H1 (cell line): ENCODE data around the gene POLR2F. TPM values are rescaled to one million over a fixed set of nuclear protein-coding genes. Genes with fewer than 3 reads are reported as not detected.

Experiments used
- CTCF ChIA-PET: fragments of 300-600 bp; sonication (Branson Sonifier 250); formaldehyde crosslinking; loops from one replicate; lab custom pipeline; 2021; ENCODE audit not compliant: partially characterized antibody; lab: Charles Lee
- POLR2A ChIA-PET: fragments of 300-600 bp; sonication (Branson Sonifier 250); formaldehyde crosslinking; loops from one replicate; lab custom pipeline; 2021; ENCODE audit warnings: inconsistent platforms; ENCODE audit not compliant: partially characterized antibody; lab: Charles Lee
- DNase-seq, 2 experiments: peaks; one replicate each; pipeline versions ENCODE4 v3.0.0 to v3.0.0-alpha.2; 2010 to 2022; ENCODE audit warnings: low spot score in 2 of 2, low read depth in 1 of 2, mixed read lengths in 1 of 2
- FAIRE-seq: peaks from 2 replicates; lab custom pipeline; 2011; peaks lifted over from hg19 to GRCh38; lab: Jason Lieb, UNC
- H2AFZ ChIP-seq: 2 replicates; pipeline ENCODE4 v1.8.1; 2012; ENCODE audit warnings: low read length, inconsistent platforms
- H2AK5ac ChIP-seq: 2 replicates; pipeline ENCODE4 v1.6.1; 2013; ENCODE audit warnings: low read depth, low read length
- H2BK120ac ChIP-seq: replicated peaks from 2 replicates; pipeline ENCODE3; 2013; ENCODE audit warnings: low read depth, low read length, inconsistent platforms
- H2BK12ac ChIP-seq: 2 replicates; pipeline ENCODE4 v1.6.1; 2013; ENCODE audit warnings: low read depth, low read length
- H2BK15ac ChIP-seq: 2 replicates; pipeline ENCODE4 v1.6.1; 2013; ENCODE audit warnings: low read length
- H2BK20ac ChIP-seq: 2 replicates; pipeline ENCODE4 v1.6.1; 2013; ENCODE audit warnings: low read length
- H2BK5ac ChIP-seq: 2 replicates; pipeline ENCODE4 v1.6.1; 2013; ENCODE audit warnings: low read depth, low read length
- H3K14ac ChIP-seq: 2 replicates; pipeline ENCODE4 v1.6.1; 2013; ENCODE audit warnings: inconsistent platforms; ENCODE audit not compliant: insufficient read length
- H3K18ac ChIP-seq: 2 replicates; pipeline ENCODE4 v1.6.1; 2013; ENCODE audit warnings: low read length; ENCODE audit errors: extremely low read depth
- H3K23ac ChIP-seq: 2 replicates; pipeline ENCODE4 v1.6.1; 2013; ENCODE audit warnings: inconsistent platforms; ENCODE audit not compliant: insufficient read length
- H3K23me2 ChIP-seq: 2 replicates; pipeline ENCODE4 v1.6.1; 2013; ENCODE audit warnings: low read depth, low read length
- H3K27ac ChIP-seq: 2 replicates; pipeline ENCODE4 v1.6.1; 2011; ENCODE audit warnings: low read depth, low read length, inconsistent platforms
- H3K27me3 ChIP-seq, 4 experiments: replicated peaks in 1 of 4; 1 replicate in 1 of 4; 2 replicates in 3 of 4; pipeline versions ENCODE4 v1.6.1 to v1.8.1; 2011 to 2013; ENCODE audit warnings: low read length in 3 of 4, mild to moderate bottlenecking in 3 of 4, inconsistent platforms in 2 of 4, mixed read lengths in 2 of 4, moderate library complexity in 1 of 4; ENCODE audit not compliant: control insufficient read depth in 3 of 4, insufficient read depth in 3 of 4; ENCODE audit errors: extremely low read depth in 1 of 4
- H3K36me3 ChIP-seq, 4 experiments: 2 replicates each; pipeline versions ENCODE4 v1.6.1 to v1.8.1; 2011 to 2013; ENCODE audit warnings: mild to moderate bottlenecking in 4 of 4, low read length in 3 of 4, moderate library complexity in 2 of 4, control low read depth in 1 of 4, inconsistent platforms in 1 of 4; ENCODE audit not compliant: insufficient read depth in 4 of 4, control insufficient read depth in 2 of 4
- H3K4ac ChIP-seq: replicated peaks from 2 replicates; pipeline ENCODE3; 2013; ENCODE audit warnings: low read length, low read depth, mixed read lengths, inconsistent platforms; ENCODE audit not compliant: insufficient read length
- H3K4me1 ChIP-seq, 4 experiments: replicated peaks in 1 of 4; 1 replicate in 1 of 4; 2 replicates in 3 of 4; pipeline versions ENCODE4 v1.6.1 to v1.8.1; 2011 to 2013; ENCODE audit warnings: low read length in 3 of 4, inconsistent platforms in 2 of 4, mixed read lengths in 1 of 4; ENCODE audit not compliant: insufficient read depth in 4 of 4, control insufficient read depth in 3 of 4
- H3K4me2 ChIP-seq, 2 experiments: 2 replicates each; pipeline versions ENCODE4 v1.6.1 to v1.8.1; 2011 to 2013; ENCODE audit warnings: low read depth in 2 of 2, low read length in 2 of 2, control low read depth in 1 of 2, inconsistent platforms in 1 of 2, mild to moderate bottlenecking in 1 of 2; ENCODE audit not compliant: insufficient read depth in 1 of 2
- H3K4me3 ChIP-seq, 4 experiments: fragments of 200-600, 300-600 bp in 1 of 4; sonication (generic), shearing (Covaris generic), sonication (Bioruptor Twin) in 1 of 4; 2 replicates each; pipeline versions ENCODE4 v1.5.1 to v1.8.1; 2011 to 2016; ENCODE audit warnings: low read length in 4 of 4, low read depth in 3 of 4, control low read depth in 2 of 4, inconsistent platforms in 2 of 4, mild to moderate bottlenecking in 2 of 4, mixed read lengths in 1 of 4, moderate library complexity in 1 of 4; ENCODE audit not compliant: insufficient read depth in 2 of 4; ENCODE audit errors: extremely low read depth in 1 of 4
- H3K56ac ChIP-seq: replicated peaks from 2 replicates; pipeline ENCODE3; 2013; ENCODE audit warnings: low read depth, mild to moderate bottlenecking, mixed read lengths, low read length, inconsistent platforms; ENCODE audit not compliant: insufficient read length
- H3K79me1 ChIP-seq: 2 replicates; pipeline ENCODE4 v1.6.1; 2013; ENCODE audit warnings: low read depth, low read length, control low read depth
- H3K79me2 ChIP-seq, 2 experiments: 2 replicates each; pipeline versions ENCODE4 v1.6.1 to v1.8.1; 2012 to 2013; ENCODE audit warnings: low read length in 2 of 2, mild to moderate bottlenecking in 2 of 2, inconsistent platforms in 1 of 2; ENCODE audit not compliant: insufficient read depth in 2 of 2, control insufficient read depth in 1 of 2
- H3K9ac ChIP-seq, 4 experiments: replicated peaks in 1 of 4; 1 replicate in 1 of 4; 2 replicates in 3 of 4; pipeline versions ENCODE4 v1.6.1 to v1.8.1; 2011 to 2013; ENCODE audit warnings: low read depth in 3 of 4, low read length in 3 of 4, control low read depth in 2 of 4, mild to moderate bottlenecking in 2 of 4, moderate library complexity in 2 of 4, inconsistent platforms in 1 of 4; ENCODE audit errors: extremely low read depth in 1 of 4
- H3K9me3 ChIP-seq, 2 experiments: 2 replicates each; pipeline versions ENCODE4 v1.6.1 to v1.8.1; 2012 to 2013; ENCODE audit warnings: mild to moderate bottlenecking in 2 of 2, moderate library complexity in 2 of 2, control low read depth in 1 of 2, inconsistent platforms in 1 of 2, low read depth in 1 of 2, low read length in 1 of 2, mixed read lengths in 1 of 2; ENCODE audit not compliant: insufficient read depth in 2 of 2
- H4K20me1 ChIP-seq, 2 experiments: replicated peaks in 1 of 2; 2 replicates each; pipeline versions ENCODE3 to v1.8.1; 2011 to 2013; ENCODE audit warnings: inconsistent platforms in 2 of 2, low read length in 2 of 2, mild to moderate bottlenecking in 1 of 2; ENCODE audit not compliant: insufficient read depth in 2 of 2, control insufficient read depth in 1 of 2
- H4K5ac ChIP-seq: 2 replicates; pipeline ENCODE4 v1.6.1; 2013; ENCODE audit warnings: low read length, low read depth, mixed read lengths, inconsistent platforms; ENCODE audit not compliant: insufficient read length
- H4K8ac ChIP-seq: 2 replicates; pipeline ENCODE4 v1.8.0; 2013; ENCODE audit warnings: mild to moderate bottlenecking, moderate library complexity, low read length, inconsistent platforms; ENCODE audit not compliant: insufficient read depth; ENCODE audit errors: extremely low read depth
- H4K91ac ChIP-seq: replicated peaks from 2 replicates; pipeline ENCODE3; 2013; ENCODE audit warnings: low read length, mixed read lengths, inconsistent platforms; ENCODE audit not compliant: insufficient read length
- EZH2 ChIP-seq: fragments of 200-600 bp; sonication (generic); IDR thresholded peaks from 2 replicates; pipeline ENCODE4 v1.7.1; 2012; ENCODE audit warnings: low read depth, mild to moderate bottlenecking, moderate library complexity, low read length, inconsistent platforms; ENCODE audit not compliant: severe bottlenecking
- FOSL1 ChIP-seq: IDR thresholded peaks from 2 replicates; pipeline ENCODE4 v1.6.1; 2011; ENCODE audit warnings: mild to moderate bottlenecking, low read depth, low read length, moderate library complexity; ENCODE audit not compliant: insufficient read depth
- GABPA ChIP-seq: IDR thresholded peaks from 2 replicates; pipeline ENCODE4 v1.6.1; 2011; ENCODE audit warnings: mild to moderate bottlenecking, low read length, moderate library complexity, borderline replicate concordance; ENCODE audit not compliant: insufficient read depth
- JUND ChIP-seq: IDR thresholded peaks from 2 replicates; pipeline ENCODE4 v1.6.1; 2011; ENCODE audit warnings: mild to moderate bottlenecking, improper control_type of control experiment, low read length
- SIN3A ChIP-seq, 2 experiments: IDR thresholded peaks in 1 of 2; conservative IDR thresholded peaks in 1 of 2; 2 replicates each; pipeline ENCODE4 v1.6.1; 2011 to 2012; ENCODE audit warnings: low read length in 2 of 2, improper control_type of control experiment in 1 of 2, low read depth in 1 of 2, mild to moderate bottlenecking in 1 of 2
- SIRT6 ChIP-seq: IDR thresholded peaks from one replicate; pipeline ENCODE4 v1.7.1; 2012; ENCODE audit warnings: low read length, inconsistent platforms
- SUZ12 ChIP-seq: fragments of 200-600 bp; sonication (generic); IDR thresholded peaks from 2 replicates; pipeline ENCODE4 v1.6.1; 2012; ENCODE audit warnings: mild to moderate bottlenecking, inconsistent platforms, low read length, moderate library complexity, mixed read lengths
- TBP ChIP-seq: IDR thresholded peaks from 2 replicates; pipeline ENCODE4 v1.6.1; 2011; ENCODE audit warnings: low read depth, low read length, improper control_type of control experiment
- WGBS, 2 experiments: shearing (Covaris generic) in 1 of 2; methylation state at CpG; one replicate each; pipeline versions ENCODE4 v1.1.6 to v1.1.7; 2013 to 2015; ENCODE audit warnings: low lambda C conversion rate in 2 of 2, mixed read lengths in 2 of 2, inconsistent platforms in 1 of 2, low coverage in 1 of 2, missing lambda C conversion rate in 1 of 2; ENCODE audit not compliant: insufficient replicate concordance in 2 of 2, insufficient coverage in 1 of 2, insufficient read length in 1 of 2; ENCODE audit errors: extremely low coverage in 1 of 2, missing lambda C conversion rate in 1 of 2; 5-methylcytosine and 5-hydroxymethylcytosine counted together
- polyA plus RNA-seq, 7 experiments: library from polyadenylated mRNA; depleted of rRNA in 3 of 7; stranded (reverse) in 5 of 7; unstranded in 2 of 7; fragments of >200 nt in 5 of 7; fragments of 200-250 nt in 2 of 7; gene quantifications; 1 replicate in 5 of 7; 2 replicates in 1 of 7; 4 replicates in 1 of 7; pipeline versions ENCODE4 v1.2.1 to v1.2.3, GENCODE V29; 2011 to 2013; ENCODE audit warnings: missing spikeins in 2 of 7, mixed read lengths in 2 of 7
- total RNA-seq: library from RNA; stranded (reverse); fragmentation: NEBNext Ultra II Directional; extraction: Animal tissue kit (Norgen Biotek cat#: 25700); gene quantifications from 2 replicates; pipeline ENCODE4 v1.2.1, GENCODE V29; 2021

Gene POLR2F
- total and polyA plus RNA-seq, 2 of the 8 experiments (the other 6 are each of a cell fraction or from before 2014, with no cell fraction given), result 150 to 176 TPM

GRCh38 chr22:38016182-38017151, 63.0 kb downstream of the POLR2F start:
- H4K5ac ChIP-seq, result no peak overlapping the region
- no peak overlapping the region for H2BK12ac ChIP-seq
- H3K79me1 ChIP-seq, result no peaks in the 10 kb centered on the region
- peaks cover 0 to 15% (median 2%) of the 10 kb centered on the region in 4 experiments; a peak in 3 of 7 replicates for H3K4me1 ChIP-seq
- peak overlapping the region; percentile 66; the same call in 1 of the 2 replicates for H2AFZ ChIP-seq
- no peaks in the 10 kb centered on the region for H3K36me3 ChIP-seq
- peak overlapping the region; percentile 46 for H3K4ac ChIP-seq
- H3K23me2 ChIP-seq, result no peaks in the 10 kb centered on the region
- no peaks in the 10 kb centered on the region for H4K20me1 ChIP-seq
- H3K9ac ChIP-seq, result no peak overlapping the region
- peak overlapping the region; percentile 78 for H4K8ac ChIP-seq
- DNase-seq (peak in 1 of 2 experiments; percentile 65), FAIRE-seq (no peak)
- no peak overlapping the region for H2BK20ac ChIP-seq
- CTCF ChIA-PET, result interaction anchor here (0.7 to 3.1 kb wide), 12 partner anchors 9 to 138 kb away, joined by 3 to 15 read pairs (median 4); no protein-coding TSS in a partner anchor
- H3K79me2 ChIP-seq, result no peaks in the 10 kb centered on the region
- no peak overlapping the region for H3K23ac ChIP-seq
- no peak overlapping the region for H2AK5ac ChIP-seq
- POLR2A ChIA-PET, result interaction anchor here (1.3 to 2.4 kb wide), 3 partner anchors 12 to 18 kb away, joined by 3 to 7 read pairs (median 4); no protein-coding TSS in a partner anchor
- no peak overlapping the region for H2BK15ac ChIP-seq
- H2BK5ac ChIP-seq, result no peak overlapping the region
- no peak overlapping the region for H3K14ac ChIP-seq
- H3K4me3 ChIP-seq, result no peak overlapping the region
- H3K27ac ChIP-seq, result no peak overlapping the region
- H3K27me3 ChIP-seq, result no peaks in the 10 kb centered on the region; a peak in 1 of 7 replicates
- H3K4me2 ChIP-seq, result peak overlapping the region in 1 of 2 experiments; percentile 46; a peak in 1 of 4 replicates
- H4K91ac ChIP-seq, result no peak overlapping the region
- no peaks in the 10 kb centered on the region for H3K9me3 ChIP-seq
- no peak overlapping the region; the same call in 1 of the 2 replicates for H3K18ac ChIP-seq
- WGBS, 2 experiments, result 90% methylated on average over 17 of the region's 33 CpGs; no CpG with 5 or more reads in 1 of the 2 experiments
- H3K56ac ChIP-seq, result no peak overlapping the region
- no peak overlapping the region for H2BK120ac ChIP-seq
- TF ChIP-seq EZH2, result no peak
- no peak for TF ChIP-seq JUND
- TF ChIP-seq SIRT6, result no peak
- TF ChIP-seq TBP, result no peak
- no peak for TF ChIP-seq FOSL1
- TF ChIP-seq SIN3A (conservative IDR thresholded peaks at IDR 0.05 in 1 of 2, IDR thresholded peaks at IDR 0.05 in 1 of 2; ENCODE audit: low read depth in 1 of 2, low read length in 2 of 2), result no peak
- TF ChIP-seq SUZ12, result no peak
- TF ChIP-seq GABPA, result 0 out of 2 replicates have a peak, but pooled peaks have one; percentile 19
